ENCODE data around the gene PTCH2.
"Not testable (repeated sequence)": the region's sequence is repeated elsewhere in the genome, so short reads cannot be mapped to it uniquely, and the experiment has no call there.

Gene PTCH2

GRCh38 chr1:44838294-44838693, 4.8 kb downstream of the PTCH2 start:
- not testable (repeated sequence) for H3K4me1 ChIP-seq (ENCODE audit: control insufficient read depth, low read depth, low read length); H3K4me3 ChIP-seq (ENCODE audit: low read length); H3K36me3 ChIP-seq (ENCODE audit: control insufficient read depth, low read depth, low read length); H3K27ac ChIP-seq (ENCODE audit: low read length); H3K9ac ChIP-seq (ENCODE audit: low read length); H3K9me3 ChIP-seq (ENCODE audit: control insufficient read depth, low read depth, low read length)
- H3K27me3 ChIP-seq (ENCODE audit: control insufficient read depth, insufficient read depth, low read length) = peaks cover 15% of the 10 kb centered on the region

- Histone ChIP-seq H3K4me1 (ENCODE audit: control insufficient read depth, low read depth, low read length) (peaks cover 11% of the 10 kb centered on the region), H3K36me3 (ENCODE audit: control insufficient read depth, low read depth, low read length) (no peaks in the 10 kb centered on the region), H3K9me3 (ENCODE audit: control insufficient read depth, low read depth, low read length) (no peaks in the 10 kb centered on the region), H3K27me3 (ENCODE audit: control insufficient read depth, insufficient read depth, low read length) (no peaks in the 10 kb centered on the region), H3K4me3 (ENCODE audit: low read length) (no peak overlapping the region), H3K9ac (ENCODE audit: low read length) (no peak overlapping the region), H3K27ac (ENCODE audit: low read length) (no peak overlapping the region)
These were observed 7.0 kb downstream of the PTCH2 start for GRCh38 chr1:44835738-44836675.

GRCh38 chr1:44834328-44834727, 8.7 kb downstream of the PTCH2 start:
- no peak overlapping the region for H3K4me3 ChIP-seq (ENCODE audit: low read length)
- H3K27ac ChIP-seq (ENCODE audit: low read length) = no peak overlapping the region
- peaks cover 11% of the 10 kb centered on the region for H3K4me1 ChIP-seq (ENCODE audit: control insufficient read depth, low read depth, low read length)
- H3K9me3 ChIP-seq (ENCODE audit: control insufficient read depth, low read depth, low read length) = no peaks in the 10 kb centered on the region
- H3K27me3 ChIP-seq (ENCODE audit: control insufficient read depth, insufficient read depth, low read length) = no peaks in the 10 kb centered on the region
- H3K36me3 ChIP-seq (ENCODE audit: control insufficient read depth, low read depth, low read length) = no peaks in the 10 kb centered on the region
- H3K9ac ChIP-seq (ENCODE audit: low read length) = no peak overlapping the region

- H3K36me3 ChIP-seq (ENCODE audit: control insufficient read depth, low read depth, low read length) = no peaks in the 10 kb centered on the region
- no peak overlapping the region for H3K27ac ChIP-seq (ENCODE audit: low read length)
- no peaks in the 10 kb centered on the region for H3K27me3 ChIP-seq (ENCODE audit: control insufficient read depth, insufficient read depth, low read length)
- H3K4me1 ChIP-seq (ENCODE audit: control insufficient read depth, low read depth, low read length) = peaks cover 11% of the 10 kb centered on the region
- no peak overlapping the region for H3K9ac ChIP-seq (ENCODE audit: low read length)
- H3K4me3 ChIP-seq (ENCODE audit: low read length) = no peak overlapping the region
- H3K9me3 ChIP-seq (ENCODE audit: control insufficient read depth, low read depth, low read length) = no peaks in the 10 kb centered on the region
These were observed 10.9 kb downstream of the PTCH2 start for GRCh38 chr1:44832056-44832705.

GRCh38 chr1:44831516-44831915, 11.5 kb downstream of the PTCH2 start:
- H3K4me3 ChIP-seq (ENCODE audit: low read length) = no peak overlapping the region
- H3K27me3 ChIP-seq (ENCODE audit: control insufficient read depth, insufficient read depth, low read length) = no peaks in the 10 kb centered on the region
- H3K4me1 ChIP-seq (ENCODE audit: control insufficient read depth, low read depth, low read length) = peaks cover 11% of the 10 kb centered on the region
- no peak overlapping the region for H3K27ac ChIP-seq (ENCODE audit: low read length)
- no peak overlapping the region for H3K9ac ChIP-seq (ENCODE audit: low read length)
- no peaks in the 10 kb centered on the region for H3K36me3 ChIP-seq (ENCODE audit: control insufficient read depth, low read depth, low read length)
- no peaks in the 10 kb centered on the region for H3K9me3 ChIP-seq (ENCODE audit: control insufficient read depth, low read depth, low read length)

- no peak overlapping the region for H3K4me3 ChIP-seq (ENCODE audit: low read length)
- no peaks in the 10 kb centered on the region for H3K9me3 ChIP-seq (ENCODE audit: control insufficient read depth, low read depth, low read length)
- H3K36me3 ChIP-seq (ENCODE audit: control insufficient read depth, low read depth, low read length) = no peaks in the 10 kb centered on the region
- H3K27me3 ChIP-seq (ENCODE audit: control insufficient read depth, insufficient read depth, low read length) = no peaks in the 10 kb centered on the region
- peaks cover 11% of the 10 kb centered on the region for H3K4me1 ChIP-seq (ENCODE audit: control insufficient read depth, low read depth, low read length)
- H3K27ac ChIP-seq (ENCODE audit: low read length) = no peak overlapping the region
- H3K9ac ChIP-seq (ENCODE audit: low read length) = no peak overlapping the region
These were observed 12.2 kb downstream of the PTCH2 start for GRCh38 chr1:44830900-44831304.

GRCh38 chr1:44829506-44830384, 13.3 kb downstream of the PTCH2 start:
- H3K4me3 ChIP-seq (ENCODE audit: low read length) = no peak overlapping the region
- H3K27ac ChIP-seq (ENCODE audit: low read length) = no peak overlapping the region
- no peaks in the 10 kb centered on the region for H3K9me3 ChIP-seq (ENCODE audit: control insufficient read depth, low read depth, low read length)
- H3K4me1 ChIP-seq (ENCODE audit: control insufficient read depth, low read depth, low read length) = peaks cover 11% of the 10 kb centered on the region
- no peaks in the 10 kb centered on the region for H3K27me3 ChIP-seq (ENCODE audit: control insufficient read depth, insufficient read depth, low read length)
- H3K36me3 ChIP-seq (ENCODE audit: control insufficient read depth, low read depth, low read length) = no peaks in the 10 kb centered on the region
- H3K9ac ChIP-seq (ENCODE audit: low read length) = no peak overlapping the region

- H3K27ac ChIP-seq (ENCODE audit: low read length) = no peak overlapping the region
- no peaks in the 10 kb centered on the region for H3K27me3 ChIP-seq (ENCODE audit: control insufficient read depth, insufficient read depth, low read length)
- no peak overlapping the region for H3K9ac ChIP-seq (ENCODE audit: low read length)
- peaks cover 11% of the 10 kb centered on the region for H3K4me1 ChIP-seq (ENCODE audit: control insufficient read depth, low read depth, low read length)
- H3K4me3 ChIP-seq (ENCODE audit: low read length) = no peak overlapping the region
- H3K9me3 ChIP-seq (ENCODE audit: control insufficient read depth, low read depth, low read length) = no peaks in the 10 kb centered on the region
- H3K36me3 ChIP-seq (ENCODE audit: control insufficient read depth, low read depth, low read length) = no peaks in the 10 kb centered on the region
These were observed 14.1 kb downstream of the PTCH2 start for GRCh38 chr1:44828841-44829440.

GRCh38 chr1:44828003-44828651, 14.9 kb downstream of the PTCH2 start:
- H3K9me3 ChIP-seq (ENCODE audit: control insufficient read depth, low read depth, low read length) = no peaks in the 10 kb centered on the region
- H3K9ac ChIP-seq (ENCODE audit: low read length) = no peak overlapping the region
- H3K4me3 ChIP-seq (ENCODE audit: low read length) = no peak overlapping the region
- H3K27ac ChIP-seq (ENCODE audit: low read length) = no peak overlapping the region
- peaks cover 11% of the 10 kb centered on the region for H3K4me1 ChIP-seq (ENCODE audit: control insufficient read depth, low read depth, low read length)
- no peaks in the 10 kb centered on the region for H3K36me3 ChIP-seq (ENCODE audit: control insufficient read depth, low read depth, low read length)
- no peaks in the 10 kb centered on the region for H3K27me3 ChIP-seq (ENCODE audit: control insufficient read depth, insufficient read depth, low read length)

- H3K4me1 ChIP-seq (ENCODE audit: control insufficient read depth, low read depth, low read length) = peaks cover 11% of the 10 kb centered on the region
- H3K27me3 ChIP-seq (ENCODE audit: control insufficient read depth, insufficient read depth, low read length) = no peaks in the 10 kb centered on the region
- no peak overlapping the region for H3K9ac ChIP-seq (ENCODE audit: low read length)
- no peak overlapping the region for H3K27ac ChIP-seq (ENCODE audit: low read length)
- H3K36me3 ChIP-seq (ENCODE audit: control insufficient read depth, low read depth, low read length) = no peaks in the 10 kb centered on the region
- no peaks in the 10 kb centered on the region for H3K9me3 ChIP-seq (ENCODE audit: control insufficient read depth, low read depth, low read length)
- H3K4me3 ChIP-seq (ENCODE audit: low read length) = no peak overlapping the region
These were observed 15.7 kb downstream of the PTCH2 start for GRCh38 chr1:44827197-44828002.

Measured in iPS-18a (cell line).